Neuronal stem cell (in vitro differentiated cells): ENCODE results near the gene HID1.
A peak's percentile ranks its signal among the peaks of the same experiment; 100 is the strongest.

Source experiments
- DNase-seq: peaks from one replicate; pipeline ENCODE4 v3.0.0-alpha.2; 2013; ENCODE audit warnings: low spot score
- H2AFZ ChIP-seq: one replicate; pipeline ENCODE4 v1.6.1; 2013; ENCODE audit warnings: mild to moderate bottlenecking, low read length, inconsistent platforms
- H2AK5ac ChIP-seq: 2 replicates; pipeline ENCODE4 v1.6.1; 2013; ENCODE audit warnings: low read depth, mild to moderate bottlenecking, inconsistent platforms, low read length, moderate library complexity, mixed read lengths
- H2BK120ac ChIP-seq: 2 replicates; pipeline ENCODE4 v1.6.1; 2013; ENCODE audit warnings: low read depth, mild to moderate bottlenecking, inconsistent platforms, low read length, moderate library complexity, mixed read lengths
- H2BK12ac ChIP-seq: one replicate; pipeline ENCODE4 v1.6.1; 2013; ENCODE audit warnings: low read length, inconsistent platforms
- H2BK15ac ChIP-seq: 2 replicates; pipeline ENCODE4 v1.6.1; 2013; ENCODE audit warnings: mild to moderate bottlenecking, low read length, inconsistent platforms, mixed read lengths
- H2BK5ac ChIP-seq: one replicate; pipeline ENCODE4 v1.6.1; 2013; ENCODE audit warnings: inconsistent platforms, mild to moderate bottlenecking, low read length, moderate library complexity
- H3K14ac ChIP-seq: one replicate; pipeline ENCODE4 v1.6.1; 2013; ENCODE audit warnings: low read length, inconsistent platforms
- H3K18ac ChIP-seq: 2 replicates; pipeline ENCODE4 v1.6.1; 2013; ENCODE audit warnings: low read length, inconsistent platforms
- H3K23ac ChIP-seq: 2 replicates; pipeline ENCODE4 v1.6.1; 2013; ENCODE audit warnings: low read depth, mild to moderate bottlenecking, mixed read lengths, low read length, inconsistent platforms; ENCODE audit not compliant: poor library complexity
- H3K27ac ChIP-seq: replicated peaks from 3 replicates; pipeline ENCODE4 v1.5.1; 2013; ENCODE audit warnings: low read length, inconsistent platforms
- H3K27me3 ChIP-seq, 3 experiments: 2 replicates each; pipeline ENCODE4 v1.6.1; 2013; ENCODE audit warnings: low read length in 3 of 3, mild to moderate bottlenecking in 2 of 3, inconsistent platforms in 1 of 3, low read depth in 1 of 3, mixed read lengths in 1 of 3, moderate library complexity in 1 of 3; ENCODE audit not compliant: control insufficient read depth in 3 of 3, insufficient read depth in 3 of 3
- H3K36me3 ChIP-seq, 2 donors: replicated peaks in 1 of 2; 2 replicates each; pipeline ENCODE4 v1.6.1; 2013; ENCODE audit warnings: low read length in 2 of 2; ENCODE audit not compliant: control insufficient read depth in 2 of 2, insufficient read depth in 2 of 2
- H3K4ac ChIP-seq: 2 replicates; pipeline ENCODE4 v1.6.1; 2013; ENCODE audit warnings: inconsistent platforms, mild to moderate bottlenecking, low read length, moderate library complexity
- H3K4me1 ChIP-seq, 2 donors: 1 replicate in 1 of 2; 2 replicates in 1 of 2; pipeline ENCODE4 v1.6.1; 2013; ENCODE audit warnings: low read length in 2 of 2, low read depth in 1 of 2; ENCODE audit not compliant: control insufficient read depth in 2 of 2, insufficient read depth in 1 of 2
- H3K4me2 ChIP-seq: one replicate; pipeline ENCODE4 v1.6.1; 2013; ENCODE audit warnings: mild to moderate bottlenecking, low read length, inconsistent platforms; ENCODE audit not compliant: insufficient read depth, poor library complexity, severe bottlenecking
- H3K4me3 ChIP-seq, 2 donors: 2 replicates each; pipeline ENCODE4 v1.5.1; 2013; ENCODE audit warnings: low read length in 2 of 2, mild to moderate bottlenecking in 2 of 2, inconsistent platforms in 1 of 2, moderate library complexity in 1 of 2
- H3K79me1 ChIP-seq: one replicate; pipeline ENCODE4 v1.6.1; 2013; ENCODE audit warnings: low read depth, mild to moderate bottlenecking, inconsistent platforms, low read length, moderate library complexity
- H3K9ac ChIP-seq: one replicate; pipeline ENCODE4 v1.6.1; 2013; ENCODE audit warnings: mild to moderate bottlenecking, low read depth, low read length, inconsistent platforms; ENCODE audit not compliant: poor library complexity
- H3K9me3 ChIP-seq, 2 donors: replicated peaks in 1 of 2; 2 replicates each; pipeline versions ENCODE3 to v1.6.1; 2013; ENCODE audit warnings: low read length in 2 of 2, mild to moderate bottlenecking in 2 of 2, inconsistent platforms in 1 of 2, low read depth in 1 of 2, mixed read lengths in 1 of 2, moderate library complexity in 1 of 2; ENCODE audit not compliant: control insufficient read depth in 2 of 2, insufficient read depth in 1 of 2
- H4K8ac ChIP-seq: one replicate; pipeline ENCODE4 v1.6.1; 2013; ENCODE audit warnings: low read depth, mild to moderate bottlenecking, inconsistent platforms, low read length, moderate library complexity
- H4K91ac ChIP-seq: one replicate; pipeline ENCODE4 v1.6.1; 2013; ENCODE audit warnings: low read length, low read depth, mild to moderate bottlenecking, inconsistent platforms; ENCODE audit not compliant: poor library complexity
- WGBS, 2 donors: extraction: QIAGEN DNeasy Blood & Tissue Kit; methylation state at CpG; one replicate each; pipeline ENCODE4 v1.1.7; 2013; ENCODE audit warnings: missing lambda C conversion rate in 2 of 2, mixed read lengths in 1 of 2; ENCODE audit not compliant: insufficient read length in 2 of 2, insufficient replicate concordance in 1 of 2; ENCODE audit errors: extremely low coverage in 2 of 2; 5-methylcytosine and 5-hydroxymethylcytosine counted together

Gene HID1

GRCh38 chr17:74925242-74925641 lies 47.3 kb downstream of the HID1 start:
- Histone ChIP-seq H3K18ac (peak overlapping the region; percentile 20), H3K79me1 (peaks cover 3% of the 10 kb centered on the region), H3K27me3 (peaks cover 22 to 90% (median 57%) of the 10 kb centered on the region in 3 experiments), H2BK5ac (no peak overlapping the region), H2AK5ac (no peak overlapping the region), H2BK12ac (no peak overlapping the region), H3K27ac (no peak overlapping the region), H3K4ac (no peak overlapping the region), H2AFZ (no peak overlapping the region), H3K36me3 (no peaks in the 10 kb centered on the region), H3K4me3 (no peak overlapping the region), H3K4me2 (no peak overlapping the region), H2BK120ac (no peak overlapping the region), H3K4me1 (peaks cover 7 to 15% of the 10 kb centered on the region in 2 donors), H4K91ac (no peak overlapping the region), H3K14ac (no peak overlapping the region), H4K8ac (no peak overlapping the region), H3K9ac (no peak overlapping the region), H3K9me3 (peaks cover 0 to 3% of the 10 kb centered on the region in 2 donors), H3K23ac (peak overlapping the region; percentile 87), H2BK15ac (no peak overlapping the region)
- no peak for DNase-seq
- no CpG with 5 or more reads among the region's 3 CpGs for WGBS, 2 donors

GRCh38 chr17:74924250-74924948 lies 48.2 kb downstream of the HID1 start, which contains the start of gene OTOP2:
Gene OTOP2, plus strand, starts transcription at chr17:74924273. Its CDS starts 360 bp downstream, at chr17:74924633.
- Histone ChIP-seq H3K14ac (peak within 1 kb of the TSS; percentile 51), H3K36me3 (no peaks in the 10 kb centered on the region), H3K27me3 (peaks cover 22 to 94% (median 57%) of the 10 kb centered on the region in 3 experiments), H2BK120ac (no peak within 1 kb of the TSS), H3K27ac (no peak within 1 kb of the TSS), H4K91ac (no peak within 1 kb of the TSS), H2AK5ac (peak within 1 kb of the TSS; percentile 90), H3K4me2 (peak within 1 kb of the TSS; percentile 73), H2BK5ac (no peak within 1 kb of the TSS), H2AFZ (peak within 1 kb of the TSS; percentile 82), H3K4me1 (peaks cover 7 to 15% of the 10 kb centered on the region in 2 donors), H2BK12ac (no peak within 1 kb of the TSS), H3K9ac (peak within 1 kb of the TSS; percentile 2), H3K9me3 (peaks cover 0 to 3% of the 10 kb centered on the region in 2 donors), H3K4me3 (peak within 1 kb of the TSS in 1 of 2 donors; percentile 73), H3K23ac (peak within 1 kb of the TSS; percentile 87), H3K18ac (peak within 1 kb of the TSS; percentile 80), H3K79me1 (peaks cover 6% of the 10 kb centered on the region), H2BK15ac (peak within 1 kb of the TSS; percentile 59), H3K4ac (no peak within 1 kb of the TSS), H4K8ac (no peak within 1 kb of the TSS)
- no peak for DNase-seq
- no CpG with 5 or more reads among the region's 54 CpGs for WGBS, 2 donors

- peak overlapping the region; percentile 90 for H2AK5ac ChIP-seq
- no peak overlapping the region for H2BK12ac ChIP-seq
- no CpG with 5 or more reads among the region's 59 CpGs for WGBS, 2 donors
- peak overlapping the region; percentile 51 for H3K14ac ChIP-seq
- H2BK15ac ChIP-seq = peak overlapping the region; percentile 59
- H3K18ac ChIP-seq = peak overlapping the region; percentile 80
- H2AFZ ChIP-seq = peak overlapping the region; percentile 82
- peak overlapping the region; percentile 73 for H3K4me2 ChIP-seq
- H3K4me1 ChIP-seq = peaks cover 7 to 15% of the 10 kb centered on the region in 2 donors
- no peak overlapping the region for H3K23ac ChIP-seq
- H2BK120ac ChIP-seq = no peak overlapping the region
- no peak overlapping the region for H3K9ac ChIP-seq
- no peak overlapping the region for H4K91ac ChIP-seq
- no peak overlapping the region for H3K27ac ChIP-seq
- H3K4me3 ChIP-seq = peak overlapping the region in 1 of 2 donors; percentile 73
- H2BK5ac ChIP-seq = no peak overlapping the region
- H3K36me3 ChIP-seq = no peaks in the 10 kb centered on the region
- H3K4ac ChIP-seq = no peak overlapping the region
- DNase-seq = peak; percentile 46
- H3K79me1 ChIP-seq = peaks cover 6% of the 10 kb centered on the region
- H4K8ac ChIP-seq = no peak overlapping the region
- H3K9me3 ChIP-seq = peaks cover 0 to 3% of the 10 kb centered on the region in 2 donors
- peaks cover 22 to 94% (median 56%) of the 10 kb centered on the region in 3 experiments for H3K27me3 ChIP-seq
These were observed 48.9 kb downstream of the HID1 start for GRCh38 chr17:74923538-74924249.
